Hematopoietic multipotent progenitor cell treated with erythropoietin and hydrocortisone succinate and interleukin-3 and kit ligand, for 17 days (in vitro differentiated cells): Measurements from ENCODE around the gene YES1.

Experiments used
- DNase-seq: peaks from one replicate; pipeline ENCODE4 v3.0.0-alpha.2; 2015; ENCODE audit warnings: low spot score

YES1 gene

GRCh38 chr18:811892-812375 lies at the start of gene YES1:
TSS of gene YES1 (minus strand) at chr18:812242. CDS start at chr18:756827, 55,415 bp downstream.
- DNase-seq: peak; percentile 71

- DNase-seq: no peak
Measured at GRCh38 chr18:857986-858385, 45.9 kb upstream of the YES1 start.

- no peak for DNase-seq
Measured at GRCh38 chr18:853471-853870, 41.4 kb upstream of the YES1 start.

GRCh38 chr18:850960-851359 lies 38.9 kb upstream of the YES1 start:
- DNase-seq: no peak

GRCh38 chr18:849021-849420 lies 37.0 kb upstream of the YES1 start:
- DNase-seq: no peak

- DNase-seq: no peak
Measured at GRCh38 chr18:848062-848861, 36.2 kb upstream of the YES1 start.

GRCh38 chr18:845152-845819 lies 33.2 kb upstream of the YES1 start:
- DNase-seq: no peak

- no peak for DNase-seq
Measured at GRCh38 chr18:841647-842370, 29.8 kb upstream of the YES1 start.

- no peak for DNase-seq
Measured at GRCh38 chr18:840516-840915, 28.5 kb upstream of the YES1 start.

- no peak for DNase-seq
Measured at GRCh38 chr18:840023-840408, 28.0 kb upstream of the YES1 start.

GRCh38 chr18:839224-840022 lies 27.4 kb upstream of the YES1 start:
- DNase-seq: peak; percentile 85

GRCh38 chr18:837922-838321 lies 25.9 kb upstream of the YES1 start:
- DNase-seq: no peak

GRCh38 chr18:834082-834720 lies 22.2 kb upstream of the YES1 start:
- no peak for DNase-seq

- DNase-seq: no peak
Measured at GRCh38 chr18:833197-833596, 21.2 kb upstream of the YES1 start.

GRCh38 chr18:832085-832681 lies 20.1 kb upstream of the YES1 start:
- DNase-seq: no peak

- DNase-seq: no peak
Measured at GRCh38 chr18:830315-830901, 18.4 kb upstream of the YES1 start.

- no peak for DNase-seq
Measured at GRCh38 chr18:829432-829831, 17.4 kb upstream of the YES1 start.

GRCh38 chr18:827093-827677 lies 15.1 kb upstream of the YES1 start:
- no peak for DNase-seq

- DNase-seq: no peak
Measured at GRCh38 chr18:825891-826585, 14.0 kb upstream of the YES1 start.

- no peak for DNase-seq
Measured at GRCh38 chr18:824179-824578, 12.1 kb upstream of the YES1 start.
